GM21390 (cell line): ENCODE data around the gene PRDX6.
"Not testable (repeated sequence)": the region's sequence is repeated elsewhere in the genome, so short reads cannot be mapped to it uniquely, and the experiment has no call there.

Experiments used
- ATAC-seq: cut with Tn5 transposase; IDR thresholded peaks from one replicate; pipeline ENCODE4 v1.9.1; 2021; ENCODE audit not compliant: unreplicated experiment

PRDX6 gene, protein sequence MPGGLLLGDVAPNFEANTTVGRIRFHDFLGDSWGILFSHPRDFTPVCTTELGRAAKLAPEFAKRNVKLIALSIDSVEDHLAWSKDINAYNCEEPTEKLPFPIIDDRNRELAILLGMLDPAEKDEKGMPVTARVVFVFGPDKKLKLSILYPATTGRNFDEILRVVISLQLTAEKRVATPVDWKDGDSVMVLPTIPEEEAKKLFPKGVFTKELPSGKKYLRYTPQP

DNA sequence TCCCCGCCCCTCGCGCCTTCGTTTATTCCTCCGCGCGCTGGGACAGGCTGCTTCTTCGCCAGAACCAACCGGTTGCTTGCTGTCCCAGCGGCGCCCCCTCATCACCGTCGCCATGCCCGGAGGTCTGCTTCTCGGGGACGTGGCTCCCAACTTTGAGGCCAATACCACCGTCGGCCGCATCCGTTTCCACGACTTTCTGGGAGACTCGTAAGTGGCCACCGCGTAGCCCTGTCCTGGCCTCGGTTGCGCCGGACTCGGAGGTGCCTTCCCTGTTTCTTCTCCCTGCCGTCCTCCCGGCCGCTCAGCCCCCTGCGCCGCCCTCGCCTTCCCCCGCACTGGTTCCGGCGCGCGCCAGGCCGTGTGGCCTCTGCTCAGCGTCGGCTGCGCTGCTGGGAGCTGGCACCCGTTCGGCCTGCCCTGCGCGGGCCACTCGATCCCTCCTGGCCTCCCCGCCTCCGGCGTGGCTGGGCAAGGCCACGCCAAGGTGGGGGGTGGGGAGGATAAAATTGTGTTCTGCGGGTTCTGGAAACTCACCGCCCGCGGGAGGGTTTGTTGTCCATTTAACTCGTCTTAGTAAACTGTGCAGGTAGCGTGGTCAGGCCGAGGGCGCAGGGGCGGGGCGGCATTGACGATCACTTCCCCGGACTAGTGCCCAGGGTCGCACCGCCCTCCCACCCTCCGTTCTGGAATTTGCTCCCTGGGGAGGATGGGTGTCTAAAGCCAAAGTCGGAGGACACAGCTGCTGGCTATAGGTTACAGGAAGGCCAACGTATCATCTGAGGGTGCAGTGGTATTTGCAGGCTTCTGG lies at the start of gene PRDX6:
PRDX6 (plus strand) TSS at position 50 of the 808 bp plus-strand sequence; CDS start at position 113, 63 bp downstream.
- ATAC-seq: peak; percentile 47

DNA sequence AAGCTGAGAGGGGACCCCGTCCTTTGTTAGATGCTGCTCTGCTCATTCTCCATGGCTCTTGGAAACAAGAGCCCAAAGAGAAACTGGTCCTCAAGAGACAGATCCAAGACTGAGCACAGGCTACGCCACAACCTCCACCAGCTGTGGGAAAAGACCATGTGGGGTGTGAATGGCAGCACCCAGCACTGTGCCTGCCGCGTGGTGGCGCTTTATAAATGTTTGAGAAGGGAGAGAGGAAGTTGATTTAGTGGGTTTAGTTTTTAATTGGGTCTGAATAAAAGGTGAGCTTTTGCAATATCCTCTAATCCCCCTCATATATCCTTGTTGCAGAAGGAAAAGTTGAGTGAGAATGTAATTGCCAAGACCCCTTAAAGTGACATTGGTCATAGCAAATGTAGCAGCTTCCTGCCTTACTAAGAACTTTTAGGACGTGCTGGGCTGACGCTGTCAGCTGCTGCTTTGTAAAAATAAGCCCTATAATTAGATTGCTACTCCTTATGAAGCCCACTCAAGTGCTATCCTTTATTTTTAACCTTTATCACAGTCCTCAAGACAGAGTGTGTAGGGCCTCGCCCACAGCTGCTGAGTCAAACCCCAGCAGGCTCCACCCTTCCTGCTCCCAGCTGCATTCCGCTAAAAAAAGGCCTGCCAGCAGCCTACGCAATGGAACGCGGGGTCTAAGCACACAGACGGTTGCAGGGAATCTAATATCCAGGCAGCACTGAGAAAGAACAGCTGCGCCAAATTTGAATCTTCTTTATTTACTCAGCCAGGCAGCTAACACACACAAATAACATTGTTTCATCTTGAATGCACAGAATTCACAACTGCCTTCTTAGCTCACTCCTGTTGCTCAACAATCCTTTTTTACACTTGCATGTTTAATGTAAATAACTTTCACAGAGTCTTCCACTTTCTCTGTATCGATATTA lies 47.4 kb upstream of the PRDX6 start:
- peak; percentile 64 for ATAC-seq

DNA sequence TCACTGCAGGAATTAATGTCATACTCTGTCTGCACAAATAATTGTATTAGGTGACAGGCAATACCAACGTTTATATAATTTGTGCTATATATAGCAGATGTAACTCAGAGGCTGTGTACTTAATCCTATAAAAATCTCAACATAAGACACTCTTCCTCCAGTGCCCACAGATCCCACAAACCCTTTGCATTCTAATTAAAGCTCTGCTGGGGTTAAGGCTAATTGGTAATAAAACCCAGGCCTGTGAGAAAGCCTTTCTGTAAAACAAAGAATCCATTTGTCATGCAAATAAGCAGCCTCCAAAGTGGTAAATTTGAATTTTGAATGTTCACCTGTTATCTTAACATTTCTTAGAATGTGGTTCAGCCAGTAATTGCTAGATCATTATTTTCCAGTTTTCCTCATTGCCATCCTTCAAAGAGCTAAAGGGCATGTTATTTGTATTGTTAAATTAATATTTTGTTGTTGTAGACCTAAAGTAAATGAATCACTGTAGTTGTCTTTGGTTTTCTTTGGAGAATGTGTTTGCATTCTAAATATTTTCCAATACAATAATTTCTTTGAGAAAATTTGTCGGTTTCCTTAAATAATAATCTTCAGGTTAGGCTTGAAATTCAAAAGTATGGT lies 46.3 kb upstream of the PRDX6 start:
- ATAC-seq: no peak

DNA sequence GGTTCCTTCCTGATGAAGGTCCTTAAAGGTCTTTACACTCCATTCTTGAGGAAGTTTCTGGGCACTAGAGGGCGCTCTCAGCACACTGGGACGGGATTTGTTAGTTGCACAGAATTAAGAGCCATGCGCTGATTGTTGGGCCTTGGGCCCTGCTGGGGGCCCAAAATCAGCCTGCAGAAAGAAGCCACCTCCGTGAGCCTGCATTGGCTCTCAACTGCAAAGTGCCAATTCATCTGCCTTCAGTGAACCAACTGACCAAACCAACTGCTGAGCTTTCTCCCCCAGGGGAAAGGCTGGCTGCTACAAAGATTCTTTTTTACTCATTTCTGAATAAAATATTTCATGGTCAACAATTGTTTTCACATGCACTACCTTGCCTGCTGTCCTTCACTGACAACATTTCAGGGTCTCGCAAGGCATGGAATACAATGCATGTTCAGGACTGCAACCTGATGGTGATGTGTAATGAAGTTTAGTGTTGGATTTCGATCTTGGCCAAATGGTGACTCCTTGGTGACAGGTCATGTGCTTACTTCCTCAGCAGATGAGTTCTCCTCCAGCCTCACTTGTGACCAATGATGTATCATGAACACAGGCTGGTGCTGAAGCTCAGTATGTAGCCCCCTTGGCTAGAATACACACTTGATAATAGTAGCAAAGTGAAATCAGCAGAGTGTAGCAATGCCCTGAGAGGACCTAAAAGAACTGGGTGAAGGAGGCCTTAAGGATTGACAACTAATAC lies 45.7 kb upstream of the PRDX6 start:
- ATAC-seq: peak; percentile 69

DNA sequence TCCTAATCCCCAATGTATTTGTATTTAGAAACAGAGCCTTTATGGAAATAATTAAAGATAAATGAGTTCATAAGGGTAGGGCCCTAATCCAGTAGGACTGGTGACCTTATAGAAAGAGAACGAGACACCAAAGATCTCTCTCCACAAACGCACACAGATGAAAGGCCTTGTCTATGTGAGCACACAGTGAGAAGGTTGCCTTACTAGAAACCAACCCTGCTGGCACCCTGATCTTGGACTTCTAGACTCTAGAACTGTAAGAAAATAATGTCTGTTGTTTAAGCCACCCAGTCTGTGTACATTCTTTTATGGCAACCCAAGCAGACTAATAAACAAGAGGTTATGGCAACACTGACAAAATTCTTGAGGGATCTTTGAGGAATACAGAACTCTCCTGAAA lies 44.8 kb upstream of the PRDX6 start:
- no peak for ATAC-seq

DNA sequence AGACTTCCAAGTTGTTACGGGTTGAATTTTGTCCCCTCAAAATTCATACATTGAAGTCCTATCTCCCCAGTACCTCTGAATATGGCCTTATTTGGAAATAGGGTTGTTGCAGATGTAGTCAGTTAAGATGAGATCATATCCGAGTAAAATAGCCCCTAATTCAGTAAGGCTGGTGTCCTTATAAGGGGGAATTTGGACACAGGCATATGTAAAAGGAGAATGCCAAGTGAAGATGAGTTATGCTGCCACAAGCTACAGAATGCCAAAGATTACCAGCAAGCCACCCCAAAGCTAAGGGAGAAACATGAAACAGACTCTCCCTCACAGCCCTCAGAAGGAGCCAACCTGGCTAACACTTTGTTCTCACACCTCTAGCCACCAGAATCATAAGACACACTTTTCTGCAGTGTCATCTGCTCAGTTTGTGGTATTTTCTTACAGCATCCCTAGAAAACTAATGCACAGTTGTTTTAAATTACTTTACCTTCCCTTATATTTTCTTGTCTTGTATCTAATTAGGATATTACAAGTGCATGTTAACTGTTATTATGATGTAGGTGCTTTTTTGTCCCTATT lies 43.3 kb upstream of the PRDX6 start:
- no peak for ATAC-seq

DNA sequence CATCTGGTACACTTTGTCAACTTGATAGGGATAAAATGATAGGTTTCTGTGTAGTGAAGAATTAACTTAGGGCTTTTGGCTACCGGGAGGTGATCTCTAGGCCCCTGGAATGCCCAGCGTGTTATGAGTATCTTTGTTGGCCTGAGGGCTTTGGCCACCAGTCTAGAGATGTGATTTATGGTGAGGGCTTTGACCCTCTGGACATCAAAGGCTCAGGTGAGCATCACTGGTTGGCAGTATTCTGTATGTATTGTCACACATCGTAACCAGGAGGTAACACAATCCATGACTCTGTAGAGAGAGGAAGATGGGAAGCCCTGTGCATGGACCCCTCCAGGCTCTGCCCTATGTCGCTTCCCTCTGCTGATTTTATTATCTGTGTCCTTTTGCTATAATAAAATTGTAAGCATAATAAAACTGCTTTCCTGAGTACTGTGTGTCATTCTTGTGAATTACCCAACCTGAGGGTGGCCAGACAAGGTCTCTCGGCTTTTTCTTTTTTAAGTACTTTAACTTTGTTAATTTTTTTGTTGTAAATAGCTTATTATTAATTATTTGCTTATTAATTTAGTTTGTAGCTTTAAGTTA lies 40.2 kb upstream of the PRDX6 start:
- no peak for ATAC-seq

DNA sequence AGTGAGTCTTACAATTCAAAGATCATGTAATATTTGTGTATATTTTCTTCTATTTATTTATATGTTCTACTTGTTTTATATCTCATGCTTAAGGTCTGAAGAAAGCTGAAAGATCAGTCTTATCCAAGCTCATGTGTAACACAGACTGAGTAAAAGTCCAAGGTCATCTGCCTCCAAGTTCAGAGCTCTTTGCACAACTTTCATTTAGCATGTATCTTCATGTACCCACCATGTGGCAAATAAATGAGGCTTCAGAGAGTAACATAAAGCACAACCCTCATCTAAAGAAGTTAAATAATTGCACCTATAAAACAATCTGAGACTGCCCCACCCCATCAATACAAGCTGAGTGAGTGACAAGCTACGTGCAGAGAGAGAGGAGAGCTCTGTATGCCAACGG lies 38.5 kb upstream of the PRDX6 start:
- no peak for ATAC-seq

DNA sequence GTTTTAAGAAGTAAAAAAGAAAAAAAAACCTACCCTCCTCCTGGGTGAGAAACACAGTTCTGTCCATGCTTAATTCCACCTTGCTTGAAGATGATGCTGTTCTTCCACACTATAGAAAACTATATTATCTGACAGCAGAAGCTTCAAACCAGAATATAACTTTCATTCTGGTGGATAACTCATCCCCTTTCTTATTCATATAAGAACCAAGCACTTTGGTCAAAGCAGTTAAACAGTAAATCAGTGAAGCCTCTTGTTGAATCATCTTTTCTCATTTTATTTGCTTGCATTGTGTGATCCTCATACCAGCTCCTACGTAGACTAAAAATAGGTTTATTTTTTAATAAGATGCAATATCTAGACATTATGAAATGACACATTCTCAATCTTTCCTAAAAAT lies 36.7 kb upstream of the PRDX6 start:
- ATAC-seq: no peak

DNA sequence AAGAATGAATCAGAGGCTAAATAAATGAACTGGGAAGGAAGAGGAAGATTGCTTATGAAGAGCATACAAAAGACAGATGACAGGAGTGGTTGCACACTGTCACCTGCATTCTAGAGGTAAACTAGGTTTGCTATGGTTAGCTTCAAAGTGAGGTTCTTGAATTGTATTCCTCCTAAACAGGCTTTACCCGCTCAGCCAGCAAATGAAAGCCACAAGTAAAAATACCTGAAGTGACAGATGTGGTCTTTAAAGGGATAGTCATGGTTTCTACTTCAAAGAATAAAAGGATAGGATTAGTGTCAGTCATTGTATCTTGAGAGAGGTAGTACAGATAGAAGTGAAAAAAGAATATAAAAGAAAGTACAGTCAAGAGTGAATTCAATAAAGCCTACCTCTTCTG lies 32.4 kb upstream of the PRDX6 start:
- ATAC-seq: peak; percentile 64

DNA sequence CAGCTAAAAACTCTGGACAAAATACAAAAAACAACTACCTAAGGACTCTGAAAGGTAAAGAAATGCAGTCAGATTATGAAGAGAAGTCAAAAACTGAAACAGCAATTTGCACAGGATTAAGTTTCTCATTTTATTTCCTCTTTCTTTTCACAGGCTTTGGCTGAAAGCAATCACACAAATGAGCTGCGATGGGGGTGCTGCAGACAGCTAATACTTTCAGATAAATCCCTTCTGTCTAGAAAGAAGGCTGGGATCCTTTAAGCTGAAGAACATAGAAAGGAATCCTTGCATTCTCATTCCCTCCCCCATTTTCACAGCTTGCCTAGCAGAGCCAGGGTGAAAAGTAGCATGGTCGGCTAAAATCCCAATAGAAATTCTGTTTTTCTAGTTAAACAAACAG lies 32.0 kb upstream of the PRDX6 start:
- ATAC-seq: peak; percentile 46

DNA sequence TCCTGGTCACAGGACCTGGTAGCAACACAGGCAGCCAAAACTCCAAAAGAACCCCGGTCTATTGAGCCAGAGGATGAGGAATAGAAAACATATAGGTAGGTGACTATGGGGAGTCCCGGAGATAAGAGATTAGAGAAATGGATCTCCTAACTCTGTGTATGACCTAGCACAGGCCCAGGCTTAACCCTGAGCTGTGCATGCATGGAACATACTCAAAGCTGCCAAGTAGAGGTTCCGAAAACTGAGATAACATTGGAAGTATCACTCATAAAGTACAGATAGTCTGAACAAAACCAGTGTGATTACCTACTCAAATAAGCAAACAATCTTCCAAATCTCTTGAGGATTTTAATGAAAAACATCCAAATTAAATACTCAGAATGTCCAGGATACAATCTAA lies 31.5 kb upstream of the PRDX6 start:
- no peak for ATAC-seq

DNA sequence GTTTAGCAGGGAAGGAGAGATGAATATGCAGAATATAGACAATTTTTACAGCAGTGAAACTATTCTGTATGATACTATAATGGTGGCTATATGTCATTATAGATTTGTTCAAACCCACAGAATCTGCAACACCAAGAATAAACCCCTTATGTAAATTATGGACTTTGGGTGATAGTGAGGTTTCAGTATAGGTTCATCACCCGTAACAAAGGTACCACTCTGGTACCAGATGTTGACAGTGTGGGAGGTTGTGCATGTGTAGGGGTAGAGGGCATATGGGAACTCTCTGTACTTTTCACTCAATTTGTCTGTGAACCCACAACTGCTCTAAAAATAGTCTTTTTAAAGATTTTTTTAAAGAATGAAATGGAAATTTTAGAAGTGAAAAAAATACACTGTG lies 29.9 kb upstream of the PRDX6 start:
- ATAC-seq: no peak

DNA sequence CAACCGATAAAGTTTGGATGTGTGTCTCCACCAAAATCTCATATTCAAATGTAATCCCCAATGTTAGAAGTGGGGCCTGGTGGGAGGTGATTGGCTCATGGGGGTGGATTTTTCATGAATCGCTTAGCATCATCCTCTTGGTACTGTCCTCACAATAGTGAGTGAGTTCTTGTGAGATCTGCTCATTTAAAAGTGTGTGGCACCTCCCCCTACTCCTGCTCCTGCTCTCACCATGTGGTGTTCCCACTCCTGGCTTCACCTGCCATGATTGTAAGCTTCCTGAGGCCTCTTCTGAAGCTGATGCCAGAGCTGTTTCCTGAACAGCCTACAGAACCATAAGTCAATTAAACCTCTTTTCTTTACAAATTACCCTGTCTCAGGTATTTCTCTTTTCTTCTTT lies 28.2 kb upstream of the PRDX6 start:
- no peak for ATAC-seq

DNA sequence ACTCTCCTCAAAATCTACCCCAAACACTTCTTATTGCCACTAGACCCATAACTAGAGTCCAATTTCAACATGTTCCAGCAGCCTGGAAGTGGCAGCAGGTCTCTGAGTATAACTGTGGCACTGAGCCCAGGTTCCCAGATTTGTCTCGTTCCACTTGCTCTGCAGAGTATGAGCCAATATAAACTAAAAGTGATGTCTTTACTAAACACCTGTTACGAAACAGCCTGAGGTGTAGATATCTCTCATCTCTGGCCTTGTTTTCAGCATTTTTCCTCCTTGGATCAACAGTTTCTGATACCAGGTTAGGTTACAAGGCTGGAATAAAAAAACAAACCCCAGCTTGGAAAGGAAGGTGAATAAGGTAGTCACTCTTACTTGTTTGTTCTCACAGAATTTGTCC lies 25.2 kb upstream of the PRDX6 start:
- ATAC-seq: no peak

DNA sequence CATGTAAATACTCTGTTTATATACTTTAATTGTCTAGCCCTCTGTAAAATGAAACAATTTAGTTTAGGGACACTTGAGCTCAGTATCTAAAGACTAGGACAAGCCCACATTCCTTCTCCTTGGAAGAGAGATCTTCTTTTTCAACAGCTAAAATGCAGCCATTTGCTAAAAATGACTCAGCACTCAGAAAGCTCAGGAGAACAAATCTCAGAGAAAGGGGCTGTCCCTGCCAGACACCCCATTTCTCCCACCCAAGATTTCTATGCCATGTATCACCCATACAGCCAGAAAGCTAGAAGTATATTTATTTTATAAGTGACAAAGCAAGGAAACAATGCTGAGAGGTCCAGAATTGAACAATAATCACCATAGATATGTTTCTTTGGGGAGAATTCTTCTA lies 23.2 kb upstream of the PRDX6 start:
- no peak for ATAC-seq

DNA sequence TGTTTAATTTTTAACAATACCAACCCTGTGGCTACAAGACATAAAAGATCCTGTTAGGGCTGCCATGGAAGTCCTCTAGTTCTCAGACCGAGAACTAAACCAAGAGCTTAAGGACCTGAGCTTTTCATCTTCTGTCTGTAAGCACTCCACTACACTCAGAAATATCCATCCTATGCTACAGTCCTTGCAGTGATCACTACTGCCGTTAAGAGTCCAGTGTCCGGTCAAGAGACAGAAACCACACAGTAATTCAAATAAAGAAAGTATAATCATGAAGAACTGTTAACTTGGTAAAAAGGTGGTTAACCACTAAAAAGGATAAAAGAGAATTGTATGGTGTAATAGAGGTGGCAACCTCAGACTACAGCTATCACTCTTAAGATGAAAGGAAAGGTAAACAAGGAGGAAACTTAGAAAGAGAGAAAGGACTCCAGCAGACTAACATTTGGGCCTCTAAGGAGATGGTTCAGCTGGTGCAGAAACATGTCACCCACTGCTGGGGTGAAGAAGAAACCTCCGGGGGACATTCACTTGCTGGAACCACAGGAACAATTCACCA lies 22.1 kb upstream of the PRDX6 start:
- ATAC-seq: no peak

DNA sequence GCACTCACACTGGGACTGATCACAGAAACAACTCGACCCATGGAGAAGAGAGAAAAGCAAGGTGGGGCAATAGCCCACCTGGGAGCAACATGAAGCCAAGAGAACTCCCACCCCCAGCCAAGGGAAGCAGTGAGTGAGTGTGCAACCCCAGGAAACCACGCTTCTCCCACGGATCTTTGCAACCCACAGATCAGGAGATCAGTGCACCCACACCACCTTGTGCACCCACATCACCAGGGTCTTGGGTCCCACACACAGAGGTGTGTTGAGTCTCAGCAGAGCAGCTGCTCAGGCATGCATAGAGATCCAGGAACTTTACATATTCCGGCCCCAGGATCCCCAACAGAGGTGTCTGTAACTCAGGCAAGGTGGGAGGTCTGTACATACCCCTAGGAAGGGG lies 17.2 kb upstream of the PRDX6 start:
- no peak for ATAC-seq

DNA sequence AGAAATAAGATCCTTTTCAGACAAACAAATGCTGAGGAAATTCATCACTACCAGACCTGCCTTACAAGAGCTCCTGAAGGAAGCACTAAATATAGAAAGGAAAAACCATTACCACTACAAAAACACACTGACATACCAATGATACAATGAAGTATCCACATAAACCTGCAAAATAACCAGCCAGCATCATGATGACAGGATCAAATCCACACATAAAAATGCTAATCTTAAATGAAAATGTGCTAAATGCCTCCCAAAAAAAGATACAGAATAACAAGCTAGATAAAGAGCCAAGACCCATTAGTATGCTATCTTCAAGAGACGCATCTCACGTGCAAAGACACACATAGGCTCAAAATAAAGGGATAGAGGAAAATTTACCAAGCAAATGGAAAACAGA lies 14.5 kb upstream of the PRDX6 start:
- not testable (repeated sequence) for ATAC-seq
